22Rv1 (cell line): ENCODE results near the gene SUGCT.

Experiments used
- H3K27ac ChIP-seq: fragments of 450-650 bp; 2 replicates; pipeline ENCODE4 v1.5.1; 2017
- ZFX ChIP-seq: fragments of 450-650 bp; IDR thresholded peaks from 2 replicates; pipeline ENCODE4 v1.6.1; 2017; ENCODE audit warnings: antibody characterized with exemption, borderline replicate concordance
- TF ChIP-seq, protein P1 (sequence below): fragments of 450-650 bp; IDR thresholded peaks from 2 replicates; pipeline ENCODE4 v1.5.1; 2017; ENCODE audit warnings: mild to moderate bottlenecking

The SUGCT gene

GRCh38 chr7:40316176-40316575 is 181.4 kb downstream of the SUGCT start:
- TF ChIP-seq ZFX = no peak
- TF ChIP-seq, protein P1, sequence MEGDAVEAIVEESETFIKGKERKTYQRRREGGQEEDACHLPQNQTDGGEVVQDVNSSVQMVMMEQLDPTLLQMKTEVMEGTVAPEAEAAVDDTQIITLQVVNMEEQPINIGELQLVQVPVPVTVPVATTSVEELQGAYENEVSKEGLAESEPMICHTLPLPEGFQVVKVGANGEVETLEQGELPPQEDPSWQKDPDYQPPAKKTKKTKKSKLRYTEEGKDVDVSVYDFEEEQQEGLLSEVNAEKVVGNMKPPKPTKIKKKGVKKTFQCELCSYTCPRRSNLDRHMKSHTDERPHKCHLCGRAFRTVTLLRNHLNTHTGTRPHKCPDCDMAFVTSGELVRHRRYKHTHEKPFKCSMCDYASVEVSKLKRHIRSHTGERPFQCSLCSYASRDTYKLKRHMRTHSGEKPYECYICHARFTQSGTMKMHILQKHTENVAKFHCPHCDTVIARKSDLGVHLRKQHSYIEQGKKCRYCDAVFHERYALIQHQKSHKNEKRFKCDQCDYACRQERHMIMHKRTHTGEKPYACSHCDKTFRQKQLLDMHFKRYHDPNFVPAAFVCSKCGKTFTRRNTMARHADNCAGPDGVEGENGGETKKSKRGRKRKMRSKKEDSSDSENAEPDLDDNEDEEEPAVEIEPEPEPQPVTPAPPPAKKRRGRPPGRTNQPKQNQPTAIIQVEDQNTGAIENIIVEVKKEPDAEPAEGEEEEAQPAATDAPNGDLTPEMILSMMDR = no peak
- H3K27ac ChIP-seq = no peak overlapping the region

DNA sequence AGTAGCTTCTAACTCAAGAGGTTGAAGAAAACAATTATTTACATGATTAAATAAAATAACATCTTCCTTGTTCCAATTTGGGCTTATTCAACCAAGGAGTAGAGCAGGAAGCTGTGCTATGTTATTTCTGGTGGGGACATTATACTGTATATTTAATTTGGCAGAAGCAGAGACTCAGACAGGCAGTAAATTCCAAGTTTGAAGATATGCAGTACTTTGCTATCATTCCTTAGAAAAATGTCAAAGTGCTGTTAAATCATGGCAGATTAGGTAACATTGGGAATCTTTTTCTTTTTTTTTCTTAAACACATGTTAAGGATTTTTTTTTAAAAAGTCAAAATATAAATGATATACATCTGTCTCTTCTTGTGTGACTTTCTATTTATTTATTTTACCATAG is 190.1 kb downstream of the SUGCT start:
- no peak for TF ChIP-seq ZFX
- TF ChIP-seq, protein P1 = no peak
- H3K27ac ChIP-seq = no peak overlapping the region

DNA sequence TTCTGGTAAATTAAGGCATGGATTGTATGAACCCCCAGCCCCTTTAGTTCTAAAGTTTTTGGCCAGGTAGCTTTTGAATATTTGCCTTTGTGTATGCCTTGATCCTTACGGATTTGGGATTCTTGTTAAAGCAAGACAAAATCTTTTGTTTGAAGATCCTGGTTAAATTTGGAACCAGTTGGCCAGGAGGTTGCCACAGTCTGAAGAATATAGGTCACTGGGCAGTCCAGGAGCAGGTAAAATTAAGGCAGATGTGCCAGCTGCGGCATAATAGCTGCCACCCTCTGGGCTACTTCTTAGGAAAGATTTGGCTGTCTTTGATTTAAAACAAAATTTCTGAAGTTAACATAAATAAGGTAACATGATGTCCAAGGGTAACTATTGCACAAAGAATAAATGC is 192.3 kb downstream of the SUGCT start:
- no peak overlapping the region for H3K27ac ChIP-seq
- TF ChIP-seq ZFX = no peak
- TF ChIP-seq, protein P1 = no peak

DNA sequence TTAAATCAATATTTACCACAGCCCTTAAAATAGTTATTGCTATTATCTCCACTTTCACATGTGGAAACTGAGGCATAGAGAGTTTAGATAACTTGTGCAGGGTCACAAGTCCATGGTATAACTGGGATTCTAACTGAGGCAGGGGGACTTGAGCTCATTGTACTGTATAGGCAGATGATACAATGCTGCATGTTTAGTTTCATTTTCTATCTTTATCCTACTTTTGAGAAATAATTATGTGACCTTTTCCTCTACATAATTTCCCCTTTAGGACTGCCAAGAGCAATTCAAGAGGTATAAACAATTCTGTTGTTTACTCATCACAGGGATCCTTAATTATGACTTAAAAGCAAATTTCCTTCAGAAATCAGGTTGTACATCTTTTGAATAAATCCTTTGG is 193.1 kb downstream of the SUGCT start:
- TF ChIP-seq, protein P1 = no peak
- no peak for TF ChIP-seq ZFX
- H3K27ac ChIP-seq = no peak overlapping the region

- no peak overlapping the region for H3K27ac ChIP-seq
- TF ChIP-seq, protein P1 = peak; percentile 88
- no peak for TF ChIP-seq ZFX
Measured at GRCh38 chr7:40329601-40330153, 194.9 kb downstream of the SUGCT start.

GRCh38 chr7:40330408-40330807 is 195.6 kb downstream of the SUGCT start:
- TF ChIP-seq ZFX = no peak
- TF ChIP-seq, protein P1 = no peak
- H3K27ac ChIP-seq = no peak overlapping the region

GRCh38 chr7:40331915-40332314 is 197.1 kb downstream of the SUGCT start:
- no peak overlapping the region for H3K27ac ChIP-seq
- TF ChIP-seq ZFX = no peak
- TF ChIP-seq, protein P1 = no peak
